NCI-H2227 treated with DMSO at 0.1 percent for 48 hours (cell line): ENCODE data around the gene PLEKHH3.

ENCODE experiments used
- DNase-seq: peaks from one replicate; lab custom pipeline; 2025; lab: John Stamatoyannopoulos, UW

Gene PLEKHH3

GRCh38 chr17:42676424-42677011 lies at the start of gene PLEKHH3:
Gene PLEKHH3 (minus strand): TSS chr17:42676994. CDS start chr17:42676563, 431 bp downstream.
- no peak for DNase-seq

DNA sequence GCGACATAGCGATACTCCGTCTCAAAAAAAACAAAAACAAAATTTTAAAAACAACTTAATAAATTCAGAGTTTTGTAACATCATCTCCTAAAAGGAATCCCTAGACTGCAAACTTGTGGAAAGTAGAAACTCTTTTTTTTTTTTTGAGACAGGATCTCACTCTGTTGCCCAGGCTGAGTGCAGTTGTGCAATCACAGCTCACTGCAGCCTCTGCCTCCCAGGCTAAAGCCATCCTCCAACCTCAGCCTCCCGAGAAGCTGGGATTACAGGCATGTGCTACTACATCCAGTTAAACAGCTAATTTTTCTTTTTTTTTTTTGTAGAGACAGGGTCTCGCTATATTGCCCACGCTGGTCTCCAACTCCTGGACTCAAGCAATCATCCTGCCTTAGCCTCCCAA lies 48.3 kb upstream of the PLEKHH3 start:
- no peak for DNase-seq

- DNase-seq: no peak
These were observed 46.8 kb upstream of the PLEKHH3 start for GRCh38 chr17:42723636-42724035.

GRCh38 chr17:42720996-42721583 lies 44.3 kb upstream of the PLEKHH3 start:
- peak; percentile 60 for DNase-seq

DNA sequence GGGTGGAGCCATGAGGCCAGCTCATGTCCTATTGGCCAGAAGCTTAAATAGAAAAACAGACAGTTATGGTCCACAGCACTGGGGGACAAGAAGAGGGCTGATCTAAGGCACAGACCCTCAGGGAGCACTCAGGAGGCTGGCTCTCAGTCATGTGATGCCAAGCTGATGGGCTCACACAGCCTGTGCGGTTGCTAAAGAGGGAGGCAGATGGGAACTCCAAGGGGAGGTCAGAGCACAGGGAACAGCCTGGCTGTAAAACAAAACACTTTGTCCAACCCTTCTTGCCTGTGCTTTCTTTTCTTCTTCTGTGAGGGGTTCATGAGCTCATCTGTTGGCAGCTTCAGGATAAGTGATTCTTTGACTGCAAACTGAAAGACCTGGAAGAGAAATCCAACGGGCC lies 32.8 kb upstream of the PLEKHH3 start:
- DNase-seq: no peak

DNA sequence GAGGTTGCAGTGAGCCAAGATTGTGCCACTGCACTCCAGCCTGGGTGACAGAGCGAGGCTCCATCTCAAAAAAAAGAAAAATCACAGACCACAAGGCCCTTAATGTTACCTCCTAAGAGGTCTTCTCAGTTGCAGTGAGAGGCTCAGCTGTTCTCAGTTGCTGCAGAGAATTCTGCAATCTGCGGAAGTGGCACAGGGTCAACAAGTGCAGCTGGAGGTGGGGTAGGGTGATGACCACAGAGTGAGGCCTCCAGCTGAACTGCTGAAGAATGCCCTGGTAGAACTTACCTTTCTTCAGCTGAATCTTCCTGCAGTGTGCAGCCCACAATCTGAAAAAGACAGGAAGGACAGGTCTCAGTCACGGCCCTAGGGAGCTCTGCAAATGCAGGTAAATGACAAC lies 31.8 kb upstream of the PLEKHH3 start:
- no peak for DNase-seq

- no peak for DNase-seq
These were observed 29.9 kb upstream of the PLEKHH3 start for GRCh38 chr17:42706732-42707131.

- no peak for DNase-seq
These were observed 28.2 kb upstream of the PLEKHH3 start for GRCh38 chr17:42704837-42705494.

DNA sequence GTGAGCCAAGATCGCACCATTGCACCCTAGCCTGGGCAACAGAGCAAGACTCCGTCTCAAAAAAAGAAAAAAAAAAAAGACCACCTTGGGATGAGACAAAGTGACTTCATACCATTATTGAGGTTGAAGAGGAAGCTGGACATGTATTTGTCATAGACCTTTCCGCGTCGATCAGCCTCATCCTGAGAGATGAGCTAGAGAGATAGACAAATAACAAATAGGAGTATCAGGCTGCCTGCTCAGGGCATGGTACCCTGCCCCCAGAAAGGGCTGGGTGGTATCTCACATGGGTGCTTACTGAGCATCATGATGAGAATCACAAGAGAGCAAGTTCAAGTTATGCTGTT lies 27.7 kb upstream of the PLEKHH3 start:
- DNase-seq: no peak

GRCh38 chr17:42702446-42702845 lies 25.7 kb upstream of the PLEKHH3 start:
- DNase-seq: no peak

DNA sequence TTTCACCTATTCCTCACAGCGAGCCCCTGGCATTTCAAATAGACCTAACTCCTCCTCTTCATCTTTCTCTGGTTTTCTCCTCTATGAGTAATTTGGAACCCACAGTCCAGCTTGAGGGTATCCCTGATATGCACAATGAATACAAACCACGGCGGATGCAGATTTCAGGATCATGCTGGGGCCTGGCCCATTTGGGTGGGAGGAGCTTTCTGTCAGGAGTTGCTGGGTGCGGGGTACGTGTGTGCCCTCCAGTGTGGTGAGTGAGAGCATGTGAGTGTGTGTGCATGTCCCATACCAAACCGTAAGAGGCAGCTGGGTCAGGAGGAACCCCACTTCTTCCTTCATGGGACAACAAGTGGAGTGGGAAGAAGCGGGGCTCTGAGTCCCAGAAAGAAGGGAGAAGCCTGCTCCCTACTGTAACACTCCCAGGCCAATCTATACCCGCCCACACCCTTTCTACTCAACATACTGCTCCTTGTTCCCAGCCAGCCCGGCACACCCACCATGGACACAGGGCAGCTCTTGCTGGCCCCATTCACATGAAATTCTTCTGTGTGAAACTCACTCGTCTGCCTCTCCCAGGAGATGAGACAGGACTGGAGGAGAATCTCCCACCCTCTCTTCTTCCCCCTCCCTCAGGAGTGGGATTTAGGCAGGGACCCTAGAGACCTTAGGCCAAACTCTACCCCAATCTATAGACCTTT lies 23.9 kb upstream of the PLEKHH3 start:
- no peak for DNase-seq

DNA sequence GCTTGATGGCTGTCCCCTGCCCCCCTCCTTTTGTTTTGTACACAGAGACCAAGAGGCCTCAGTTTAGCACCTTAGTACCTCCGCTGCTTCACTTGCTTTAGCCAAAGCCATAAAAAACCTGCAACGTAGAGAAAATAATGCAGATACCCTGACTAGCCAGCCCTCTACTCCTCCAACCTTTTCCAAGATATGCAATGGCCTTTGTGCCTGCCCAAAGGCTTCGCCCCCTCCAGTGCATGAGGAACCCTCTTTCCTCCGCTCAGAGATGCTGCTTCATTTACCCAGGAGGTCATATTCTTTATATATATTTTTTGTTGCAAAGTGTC lies 22.6 kb upstream of the PLEKHH3 start:
- DNase-seq: no peak

- no peak for DNase-seq
These were observed 22.1 kb upstream of the PLEKHH3 start for GRCh38 chr17:42698736-42699414.

DNA sequence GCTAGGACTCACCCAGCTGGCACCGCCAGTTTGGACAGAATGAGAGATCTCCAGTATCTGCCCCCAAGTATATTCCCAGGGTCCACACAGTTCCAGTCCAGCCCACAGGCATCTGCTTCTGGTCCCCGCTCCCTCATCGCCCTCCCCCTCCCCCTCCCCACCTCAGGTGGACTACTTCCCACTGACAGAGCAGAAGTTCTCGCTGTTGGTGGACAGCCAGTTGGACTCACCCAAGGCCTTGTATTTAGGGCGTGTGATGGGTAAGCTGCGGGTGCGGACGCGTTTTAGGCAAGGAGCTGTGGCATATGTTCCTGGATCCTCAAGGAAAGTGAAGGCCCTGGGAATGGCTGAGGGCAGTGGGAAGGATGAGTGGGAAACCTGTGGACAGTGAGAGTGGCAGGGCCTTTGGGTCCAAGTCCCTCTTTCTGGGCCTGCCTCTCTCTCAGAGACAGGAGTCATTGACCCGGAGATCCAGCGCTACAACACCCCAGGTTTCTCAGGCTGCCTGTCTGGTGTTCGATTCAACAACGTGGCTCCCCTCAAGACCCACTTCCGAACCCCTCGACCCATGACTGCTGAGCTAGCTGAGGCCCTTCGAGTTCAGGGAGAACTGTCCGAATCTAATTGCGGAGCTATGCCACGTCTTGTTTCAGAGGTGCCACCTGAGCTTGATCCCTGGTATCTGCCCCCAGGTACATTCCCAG lies 20.5 kb upstream of the PLEKHH3 start:
- no peak for DNase-seq

- no peak for DNase-seq
These were observed 18.7 kb upstream of the PLEKHH3 start for GRCh38 chr17:42695500-42695899.

GRCh38 chr17:42694524-42694923 lies 17.7 kb upstream of the PLEKHH3 start:
- no peak for DNase-seq

DNA sequence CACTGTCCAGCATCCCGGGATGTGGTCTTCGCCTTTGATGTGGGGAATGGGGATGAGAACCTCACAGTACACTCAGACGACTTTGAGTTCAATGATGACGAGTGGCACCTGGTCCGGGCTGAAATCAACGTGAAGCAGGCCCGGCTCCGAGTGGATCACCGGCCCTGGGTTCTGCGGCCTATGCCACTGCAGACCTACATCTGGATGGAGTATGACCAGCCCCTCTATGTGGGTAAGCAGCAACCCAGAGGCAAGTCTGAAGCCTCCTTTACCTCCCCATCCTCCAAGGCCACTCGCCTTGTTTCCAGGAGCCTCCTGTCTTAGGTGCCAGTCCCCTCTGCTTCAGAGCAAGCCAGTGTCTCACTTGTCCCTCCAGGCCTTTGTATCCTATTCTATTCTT lies 15.7 kb upstream of the PLEKHH3 start:
- no peak for DNase-seq

- DNase-seq: no peak
These were observed 14.3 kb upstream of the PLEKHH3 start for GRCh38 chr17:42691021-42691545.

- DNase-seq: no peak
These were observed 13.8 kb upstream of the PLEKHH3 start for GRCh38 chr17:42690596-42690995.

- DNase-seq: no peak
These were observed 11.0 kb upstream of the PLEKHH3 start for GRCh38 chr17:42687707-42688320.

DNA sequence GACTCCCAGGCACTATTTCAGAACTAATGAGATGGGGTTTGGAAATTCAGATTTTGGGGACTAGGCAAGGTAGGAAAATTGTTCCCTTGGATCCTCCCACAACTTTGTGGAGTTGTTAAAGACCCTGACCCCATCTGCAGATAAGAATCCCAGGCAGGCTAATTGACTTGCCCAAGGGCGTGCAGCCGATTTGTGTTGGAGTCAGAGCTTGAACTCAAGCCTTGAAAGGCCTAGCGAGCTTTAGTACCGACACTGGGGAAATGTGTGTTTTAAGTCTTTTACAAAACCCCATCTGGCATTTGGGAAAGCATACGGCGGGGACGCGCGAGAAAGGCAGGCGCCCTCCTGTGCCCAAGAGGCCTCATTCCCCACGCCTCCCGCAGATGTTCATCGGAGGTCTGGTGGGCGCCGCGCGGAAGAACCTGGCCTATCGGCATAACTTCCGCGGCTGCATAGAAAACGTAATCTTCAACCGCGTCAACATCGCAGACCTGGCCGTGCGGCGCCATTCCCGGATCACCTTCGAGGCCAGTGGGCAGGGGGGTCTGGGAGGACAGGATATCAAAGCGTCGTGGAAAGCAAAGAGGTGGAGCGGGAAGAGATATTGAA lies 9.8 kb upstream of the PLEKHH3 start:
- no peak for DNase-seq
